ENCODE measurements around the gene GPR35. TPM values are rescaled to one million over a fixed set of nuclear protein-coding genes. Genes with fewer than 3 reads are reported as not detected.
"Not testable (repeated sequence)": the region's sequence is repeated elsewhere in the genome, so short reads cannot be mapped to it uniquely, and the experiment has no call there.

Gene GPR35
- total RNA-seq, 1 experiment from 2014 or later: 1.3 TPM

GRCh38 chr2:240615820-240616547 lies 9.3 kb upstream of the GPR35 start:
- CTCF ChIA-PET: interaction anchor here (0.7 kb wide), 1 partner anchor 34 kb away, joined by 3 read pairs; no protein-coding TSS in a partner anchor
- H3K4me3 ChIP-seq (ENCODE audit: low read depth in 2 of 2, low read length in 2 of 2): no peak overlapping the region
- no peaks in the 10 kb centered on the region for H3K27me3 ChIP-seq (ENCODE audit: control insufficient read depth, insufficient read depth, low read length)
- no peak overlapping the region for H3K27ac ChIP-seq (ENCODE audit: low read length)
- in situ Hi-C loops (cut with HindIII; ENCODE audit: low pct_unique_long_range_greater_than_20kb, low sequenced_read_pairs): no loop called here
- BruUV-seq (replicated peaks): no TSS peak
- TF ChIP-seq REST (IDR thresholded peaks at IDR 0.05; ENCODE audit: insufficient read depth in 1 of 2, low read depth in 2 of 2, low read length in 1 of 2) (no peak), CTCF (IDR thresholded peaks at IDR 0.05) (no peak), SIN3A (IDR thresholded peaks at IDR 0.05; ENCODE audit: borderline replicate concordance, insufficient read depth, low read depth, low read length) (no peak), TCF7L2 (IDR thresholded peaks at IDR 0.05; ENCODE audit: low read depth, low read length) (no peak), POLR2AphosphoS5 (IDR thresholded peaks at IDR 0.05; ENCODE audit: low read depth, low read length) (no peak)
- ATAC-seq (no peak), DNase-seq (ENCODE audit: low read depth, low spot score) (no peak)
- H3K36me3 ChIP-seq (ENCODE audit: control insufficient read depth, insufficient read depth, low read length): no peaks in the 10 kb centered on the region
- POLR2A ChIA-PET: no interaction called here
- peaks cover 9% of the 10 kb centered on the region; the same call in 1 of the 2 replicates for H3K9me3 ChIP-seq (ENCODE audit: control insufficient read depth, insufficient read depth, low read depth, low read length)
- intact Hi-C loops (cut with micrococcal nuclease; ENCODE audit: unreplicated experiment): no loop called here
- no peaks in the 10 kb centered on the region for H3K4me1 ChIP-seq (ENCODE audit: control insufficient read depth, insufficient read depth, low read length)

- POLR2A ChIA-PET; H3K9me3 ChIP-seq (ENCODE audit: control insufficient read depth, insufficient read depth, low read depth, low read length); H3K27ac ChIP-seq (ENCODE audit: low read length); H3K4me1 ChIP-seq (ENCODE audit: control insufficient read depth, insufficient read depth, low read length); H3K36me3 ChIP-seq (ENCODE audit: control insufficient read depth, insufficient read depth, low read length); H3K4me3 ChIP-seq (ENCODE audit: low read depth in 2 of 2, low read length in 2 of 2); CTCF ChIA-PET; in situ Hi-C loops (cut with HindIII; ENCODE audit: low pct_unique_long_range_greater_than_20kb, low sequenced_read_pairs); intact Hi-C loops (cut with micrococcal nuclease; ENCODE audit: unreplicated experiment); DNase-seq (ENCODE audit: low read depth, low spot score); H3K27me3 ChIP-seq (ENCODE audit: control insufficient read depth, insufficient read depth, low read length); ATAC-seq; BruUV-seq (replicated peaks): not testable (repeated sequence)
Observed at GRCh38 chr2:240616860-240617666, 8.2 kb upstream of the GPR35 start.

- intact Hi-C loops (cut with micrococcal nuclease; ENCODE audit: unreplicated experiment): no loop called here
- H3K27me3 ChIP-seq (ENCODE audit: control insufficient read depth, insufficient read depth, low read length): no peaks in the 10 kb centered on the region
- no peaks in the 10 kb centered on the region for H3K4me1 ChIP-seq (ENCODE audit: control insufficient read depth, insufficient read depth, low read length)
- DNase-seq (ENCODE audit: low read depth, low spot score) (no peak), ATAC-seq (no peak)
- no peaks in the 10 kb centered on the region for H3K36me3 ChIP-seq (ENCODE audit: control insufficient read depth, insufficient read depth, low read length)
- H3K27ac ChIP-seq (ENCODE audit: low read length): no peak overlapping the region
- H3K4me3 ChIP-seq (ENCODE audit: low read depth in 2 of 2, low read length in 2 of 2): no peak overlapping the region
- H3K9me3 ChIP-seq (ENCODE audit: control insufficient read depth, insufficient read depth, low read depth, low read length): peaks cover 9% of the 10 kb centered on the region; the same call in 1 of the 2 replicates
- TF ChIP-seq SIN3A (IDR thresholded peaks at IDR 0.05; ENCODE audit: borderline replicate concordance, insufficient read depth, low read depth, low read length) (no peak), CTCF (IDR thresholded peaks at IDR 0.05) (no peak), TCF7L2 (IDR thresholded peaks at IDR 0.05; ENCODE audit: low read depth, low read length) (no peak), POLR2AphosphoS5 (IDR thresholded peaks at IDR 0.05; ENCODE audit: low read depth, low read length) (no peak), REST (IDR thresholded peaks at IDR 0.05; ENCODE audit: insufficient read depth in 1 of 2, low read depth in 2 of 2, low read length in 1 of 2) (no peak)
- ChIA-PET CTCF (no interaction called here), POLR2A (no interaction called here)
- no TSS peak for BruUV-seq (replicated peaks)
- in situ Hi-C loops (cut with HindIII; ENCODE audit: low pct_unique_long_range_greater_than_20kb, low sequenced_read_pairs): no loop called here
Observed at GRCh38 chr2:240618776-240619175, 6.5 kb upstream of the GPR35 start.

All from Panc1 (cell line).